IPS-11a (cell line): Measurements from ENCODE around the gene AFG3L2.

Source experiments
- H3K4me3 ChIP-seq: one replicate; pipeline ENCODE4 v1.5.1; 2013; ENCODE audit warnings: low read depth, low read length, control low read depth

The AFG3L2 gene

DNA sequence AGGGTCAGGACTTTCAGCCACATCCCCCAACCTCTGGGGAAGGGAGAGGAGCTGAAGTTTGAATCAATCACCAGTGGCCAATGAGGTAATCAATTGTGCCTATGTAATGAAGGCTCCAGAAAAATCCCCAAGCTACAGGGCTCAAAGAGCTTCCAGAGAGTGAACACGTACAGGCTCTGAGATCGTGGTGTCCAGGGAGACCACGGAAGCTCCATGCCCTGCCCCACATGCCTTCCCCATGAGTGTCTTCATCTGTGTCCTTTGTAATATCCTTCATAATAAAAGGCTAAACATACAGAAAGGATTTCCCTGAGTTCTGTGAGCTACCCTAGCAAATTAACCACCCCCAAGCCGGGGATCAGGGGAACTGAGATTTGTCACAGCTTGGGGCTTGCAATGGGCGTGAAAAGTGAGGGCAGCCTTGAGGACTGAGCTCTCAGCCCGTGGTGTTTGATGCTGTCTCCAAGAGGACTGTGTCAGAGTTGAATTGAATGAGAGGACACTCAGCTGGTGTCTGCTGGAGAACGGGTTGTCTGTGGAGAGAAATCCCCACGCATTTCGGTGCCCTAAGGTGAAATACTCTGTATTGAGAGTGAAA, 94.5 kb downstream of the AFG3L2 start:
- no peak overlapping the region for H3K4me3 ChIP-seq

DNA sequence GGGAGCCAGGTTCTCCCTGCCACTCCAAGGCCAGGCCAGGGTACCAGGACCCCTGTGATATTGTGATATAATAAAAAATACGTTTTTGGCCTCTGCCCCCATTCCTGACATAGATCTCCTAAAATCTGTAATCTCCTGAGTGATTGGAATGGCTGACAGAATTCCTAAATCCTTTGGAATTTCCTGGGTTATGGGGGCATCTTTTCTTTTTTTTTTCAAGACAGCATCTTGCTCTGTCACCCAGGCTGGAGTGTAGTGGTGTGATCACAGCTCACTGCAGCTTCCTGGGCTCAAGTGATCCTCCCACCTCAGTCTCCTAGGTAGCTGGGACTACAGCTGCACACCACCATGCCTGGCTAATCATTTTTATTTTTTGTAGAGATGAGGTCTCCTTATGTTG, 95.2 kb downstream of the AFG3L2 start:
- H3K4me3 ChIP-seq = no peak overlapping the region

DNA sequence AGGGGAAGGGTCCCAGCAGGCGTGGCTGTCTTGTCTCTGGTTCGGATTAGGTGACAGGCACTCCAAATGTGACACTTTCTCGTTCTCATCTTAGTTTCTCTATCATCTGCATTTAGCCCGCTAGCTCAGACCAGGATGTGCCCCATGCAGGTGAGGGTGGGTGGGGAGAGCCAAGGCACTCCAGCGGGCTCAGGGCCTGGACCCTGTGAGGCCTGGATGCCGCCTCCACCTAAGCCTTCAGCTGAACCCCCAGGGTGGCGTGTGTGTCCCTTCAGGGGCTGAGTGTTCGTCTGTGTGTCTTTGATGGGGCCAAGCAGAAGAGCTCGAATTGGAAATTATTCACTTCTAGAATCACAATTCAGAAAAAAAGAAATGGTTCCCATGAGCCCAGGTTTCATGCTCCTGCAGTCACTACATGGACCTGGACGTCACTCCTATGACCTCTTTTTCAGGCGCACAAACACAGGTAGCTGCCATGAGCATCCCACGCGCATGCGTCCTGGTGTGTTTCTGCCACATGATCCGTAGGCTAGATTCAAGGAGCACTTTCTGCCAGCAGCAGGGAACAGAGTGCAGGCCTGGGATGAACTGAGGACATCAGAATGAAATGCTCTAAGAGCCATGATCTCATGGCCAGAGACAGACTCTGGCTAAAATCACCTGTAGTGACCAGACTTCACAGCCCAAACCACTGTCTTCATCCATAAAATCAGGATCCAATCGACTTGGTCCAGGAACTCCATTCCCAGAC, 97.1 kb downstream of the AFG3L2 start:
- no peak overlapping the region for H3K4me3 ChIP-seq
